Measurements from ENCODE around the gene CHTOP. TPM values are rescaled to one million over a fixed set of nuclear protein-coding genes. Genes with fewer than 3 reads are reported as not detected.

Gene CHTOP
- total RNA-seq, 4 donors from 2014 or later = 34.5 to 43.8 (median 37.6) TPM

- H3K9me3 ChIP-seq = no peaks in the 10 kb centered on the region
- no peak for TF ChIP-seq POLR2AphosphoS5 (IDR thresholded peaks at IDR 0.05)
- no peak for TF ChIP-seq POLR2A (IDR thresholded peaks at IDR 0.05; ENCODE audit: low read depth)
- TF ChIP-seq EP300 (IDR thresholded peaks at IDR 0.05) = no peak
- no peak for TF ChIP-seq CTCF (IDR thresholded peaks at IDR 0.05)
- no peak overlapping the region for H3K27ac ChIP-seq (replicated peaks in 1 of 4)
- no peak for DNase-seq (ENCODE audit: extremely low spot score)
- H3K4me3 ChIP-seq = no peak overlapping the region
- peaks cover 6 to 33% (median 26%) of the 10 kb centered on the region in 4 donors for H3K36me3 ChIP-seq
- 90% methylated on average over 6 of the region's 6 CpGs for WGBS
- intact Hi-C loops (cut with DNase I) = no loop called here
- peaks cover 5 to 15% (median 11%) of the 10 kb centered on the region in 4 donors for H3K4me1 ChIP-seq
- H3K27me3 ChIP-seq = no peaks in the 10 kb centered on the region
Measured at GRCh38 chr1:153602749-153603148, 31.1 kb upstream of the CHTOP start.

GRCh38 chr1:153606194-153606593, 27.7 kb upstream of the CHTOP start:
- H3K36me3 ChIP-seq = peaks cover 6 to 36% (median 29%) of the 10 kb centered on the region in 4 donors
- no peak for DNase-seq (ENCODE audit: extremely low spot score)
- no peaks in the 10 kb centered on the region for H3K9me3 ChIP-seq
- TF ChIP-seq POLR2A (IDR thresholded peaks at IDR 0.05; ENCODE audit: low read depth) (no peak), CTCF (IDR thresholded peaks at IDR 0.05) (no peak), POLR2AphosphoS5 (IDR thresholded peaks at IDR 0.05) (no peak), EP300 (IDR thresholded peaks at IDR 0.05) (no peak)
- 93% methylated on average over 11 of the region's 11 CpGs for WGBS
- H3K27me3 ChIP-seq = no peaks in the 10 kb centered on the region
- H3K4me3 ChIP-seq = no peak overlapping the region
- H3K27ac ChIP-seq (replicated peaks in 1 of 4) = no peak overlapping the region
- H3K4me1 ChIP-seq = peaks cover 31 to 44% (median 37%) of the 10 kb centered on the region in 4 donors
- intact Hi-C loops (cut with DNase I) = no loop called here

GRCh38 chr1:153607381-153607780, 26.5 kb upstream of the CHTOP start:
- Histone ChIP-seq H3K36me3 (peaks cover 6 to 36% (median 27%) of the 10 kb centered on the region in 4 donors), H3K4me3 (peak overlapping the region in 3 of 4 donors; percentile 46 to 54 (median 46)), H3K4me1 (peaks cover 32 to 55% (median 45%) of the 10 kb centered on the region in 4 donors), H3K9me3 (no peaks in the 10 kb centered on the region), H3K27ac (replicated peaks in 1 of 4) (peak overlapping the region; percentile 76 to 86 (median 84)), H3K27me3 (no peaks in the 10 kb centered on the region)
- intact Hi-C loops (cut with DNase I) = no loop called here
- WGBS = 97% methylated on average over 8 of the region's 8 CpGs
- DNase-seq (ENCODE audit: extremely low spot score) = no peak
- TF ChIP-seq POLR2AphosphoS5 (IDR thresholded peaks at IDR 0.05) = no peak
- TF ChIP-seq EP300 (IDR thresholded peaks at IDR 0.05) = no peak
- no peak for TF ChIP-seq POLR2A (IDR thresholded peaks at IDR 0.05; ENCODE audit: low read depth)
- no peak for TF ChIP-seq CTCF (IDR thresholded peaks at IDR 0.05)

- no peak for TF ChIP-seq POLR2A (IDR thresholded peaks at IDR 0.05; ENCODE audit: low read depth)
- TF ChIP-seq POLR2AphosphoS5 (IDR thresholded peaks at IDR 0.05) = no peak
- DNase-seq (ENCODE audit: extremely low spot score) = no peak
- intact Hi-C loops (cut with DNase I) = no loop called here
- WGBS = 71% methylated on average over 7 of the region's 7 CpGs
- peaks cover 33 to 58% (median 49%) of the 10 kb centered on the region in 4 donors for H3K4me1 ChIP-seq
- H3K9me3 ChIP-seq = no peaks in the 10 kb centered on the region
- H3K27me3 ChIP-seq = no peaks in the 10 kb centered on the region
- peaks cover 6 to 36% (median 27%) of the 10 kb centered on the region in 4 donors for H3K36me3 ChIP-seq
- peak overlapping the region; percentile 76 to 86 (median 84) for H3K27ac ChIP-seq (replicated peaks in 1 of 4)
- peak overlapping the region; percentile 44 to 54 (median 46) for H3K4me3 ChIP-seq
Measured at GRCh38 chr1:153608089-153608682, 25.7 kb upstream of the CHTOP start.

GRCh38 chr1:153608742-153609584, 24.9 kb upstream of the CHTOP start:
- H3K27me3 ChIP-seq = no peaks in the 10 kb centered on the region
- WGBS = 73% methylated on average over 15 of the region's 19 CpGs
- no peak for TF ChIP-seq EP300 (IDR thresholded peaks at IDR 0.05)
- no peak for TF ChIP-seq CTCF (IDR thresholded peaks at IDR 0.05)
- peak; percentile 35 for TF ChIP-seq POLR2A (IDR thresholded peaks at IDR 0.05; ENCODE audit: low read depth)
- TF ChIP-seq POLR2AphosphoS5 (IDR thresholded peaks at IDR 0.05) = peak; percentile 81 to 90
- DNase-seq (ENCODE audit: extremely low spot score) = no peak
- peaks cover 37 to 65% (median 54%) of the 10 kb centered on the region in 4 donors for H3K4me1 ChIP-seq
- H3K27ac ChIP-seq (replicated peaks in 1 of 4) = peak overlapping the region; percentile 76 to 86 (median 84)
- no peaks in the 10 kb centered on the region for H3K9me3 ChIP-seq
- H3K4me3 ChIP-seq = peak overlapping the region; percentile 44 to 54 (median 46)
- intact Hi-C loops (cut with DNase I) = no loop called here
- H3K36me3 ChIP-seq = peaks cover 6 to 36% (median 27%) of the 10 kb centered on the region in 4 donors

Measured in esophagus muscularis mucosa (tissue), 4 donors.